Neural progenitor cell (in vitro differentiated cells): ENCODE data around the gene PYM1. TPM values are rescaled to one million over a fixed set of nuclear protein-coding genes. Genes with fewer than 3 reads are reported as not detected.

Source experiments
- DNase-seq: peaks from one replicate; pipeline ENCODE4 v3.0.0-alpha.2; 2016; ENCODE audit warnings: low spot score
- H2AFZ ChIP-seq: fragments of 200-600 bp; sonication (generic); replicated peaks from 2 replicates; pipeline ENCODE4 v1.6.1; 2016; ENCODE audit warnings: antibody characterized with exemption
- H3F3A ChIP-seq: fragments of 200-600 bp; sonication (generic); 2 replicates; pipeline ENCODE4 v1.6.1; 2016; ENCODE audit warnings: antibody characterized with exemption, low read depth
- H3K27ac ChIP-seq: fragments of 200-600 bp; sonication (generic); 2 replicates; pipeline ENCODE4 v1.5.1; 2016; ENCODE audit warnings: mild to moderate bottlenecking
- H3K27me3 ChIP-seq: fragments of 200-600 bp; sonication (generic); 2 replicates; pipeline ENCODE4 v1.6.1; 2016; ENCODE audit warnings: mild to moderate bottlenecking, moderate library complexity
- H3K36me3 ChIP-seq: fragments of 200-600 bp; sonication (generic); 2 replicates; pipeline ENCODE4 v1.5.1; 2016
- H3K4me1 ChIP-seq: fragments of 200-600 bp; sonication (generic); 2 replicates; pipeline ENCODE4 v1.6.1; 2016; ENCODE audit warnings: mixed run types
- H3K4me2 ChIP-seq: fragments of 200-600 bp; sonication (generic); 2 replicates; pipeline ENCODE4 v1.6.1; 2016
- H3K4me3 ChIP-seq: fragments of 200-600 bp; sonication (generic); 2 replicates; pipeline ENCODE4 v1.5.1; 2016
- H3K79me2 ChIP-seq: fragments of 200-600 bp; sonication (generic); 2 replicates; pipeline ENCODE4 v1.6.1; 2016; ENCODE audit warnings: low read depth
- H3K9ac ChIP-seq: fragments of 200-600 bp; sonication (generic); 2 replicates; pipeline ENCODE4 v1.6.1; 2016
- H3K9me3 ChIP-seq: fragments of 200-600 bp; sonication (generic); 2 replicates; pipeline ENCODE4 v1.5.1; 2016; ENCODE audit warnings: low read depth
- H4K20me1 ChIP-seq: fragments of 200-600 bp; sonication (generic); 2 replicates; pipeline ENCODE4 v1.6.1; 2016; ENCODE audit warnings: low read depth
- H3K27ac Mint-ChIP-seq: 3 replicates; pipeline ENCODE4 v1.8.0; 2021; ENCODE audit warnings: mixed read lengths
- H3K27me3 Mint-ChIP-seq: 2 replicates; pipeline ENCODE4 v1.8.0; 2022; ENCODE audit warnings: low read depth, mild to moderate bottlenecking, inconsistent platforms, moderate library complexity, mixed read lengths; ENCODE audit not compliant: insufficient read depth
- H3K36me3 Mint-ChIP-seq: 3 replicates; pipeline ENCODE4 v1.8.0; 2021; ENCODE audit warnings: mixed read lengths
- H3K4me1 Mint-ChIP-seq: 3 replicates; pipeline ENCODE4 v1.8.0; 2021; ENCODE audit warnings: mixed read lengths
- H3K4me3 Mint-ChIP-seq: 3 replicates; pipeline ENCODE4 v1.8.0; 2021; ENCODE audit warnings: mild to moderate bottlenecking, moderate library complexity, mixed read lengths
- H3K9me3 Mint-ChIP-seq: 3 replicates; pipeline ENCODE4 v1.8.0; 2020; ENCODE audit warnings: mixed read lengths
- CTCF ChIP-seq: fragments of 200-600 bp; sonication (generic); IDR thresholded peaks from 2 replicates; pipeline ENCODE4 v1.5.1; 2017; ENCODE audit warnings: antibody characterized with exemption, mild to moderate bottlenecking
- EZH2 ChIP-seq: fragments of 200-600 bp; sonication (generic); IDR thresholded peaks from 2 replicates; pipeline ENCODE4 v1.6.1; 2017; ENCODE audit warnings: antibody characterized with exemption, mild to moderate bottlenecking, moderate library complexity
- EZH2phosphoT487 ChIP-seq: fragments of 200-600 bp; sonication (generic); IDR thresholded peaks from 2 replicates; pipeline ENCODE4 v1.6.1; 2017; ENCODE audit warnings: antibody characterized with exemption
- total RNA-seq: library from RNA; depleted of rRNA; stranded (reverse); fragments of >200 nt; gene quantifications from 2 replicates; pipeline ENCODE4 v1.2.3, GENCODE V29; 2015; ENCODE audit warnings: low replicate concordance

Gene PYM1
- total RNA-seq, 1 donor from 2014 or later = 44.6 TPM

GRCh38 chr12:55901881-55902490 lies 25.7 kb downstream of the PYM1 start:
- H3K9me3 Mint-ChIP-seq = no peaks in the 10 kb centered on the region
- no peak for DNase-seq
- peaks cover 15% of the 10 kb centered on the region for H3K36me3 Mint-ChIP-seq

GRCh38 chr12:55899082-55899481 lies 28.6 kb downstream of the PYM1 start:
- H3K27ac Mint-ChIP-seq = peak overlapping the region; percentile 29
- peaks cover 15% of the 10 kb centered on the region for H3K36me3 Mint-ChIP-seq

More at GRCh38 chr12:55901881-55902490, 25.7 kb downstream of the PYM1 start:
- Histone ChIP-seq H3K4me3 (no peak overlapping the region), H3K9me3 (no peaks in the 10 kb centered on the region), H3K27ac (no peak overlapping the region), H3K27me3 (no peaks in the 10 kb centered on the region), H3K79me2 (peaks cover 27% of the 10 kb centered on the region), H2AFZ (no peak overlapping the region), H3K9ac (no peak overlapping the region), H3K4me2 (no peak overlapping the region), H3K36me3 (no peaks in the 10 kb centered on the region), H3F3A (peaks cover 10% of the 10 kb centered on the region), H3K4me1 (no peaks in the 10 kb centered on the region), H4K20me1 (peaks cover 4% of the 10 kb centered on the region)
- no peaks in the 10 kb centered on the region for H3K27me3 Mint-ChIP-seq
- H3K4me3 Mint-ChIP-seq = no peak overlapping the region
- no peaks in the 10 kb centered on the region for H3K4me1 Mint-ChIP-seq
- TF ChIP-seq CTCF = no peak
- no peak for TF ChIP-seq EZH2phosphoT487
- TF ChIP-seq EZH2 = no peak
- no peak overlapping the region for H3K27ac Mint-ChIP-seq

GRCh38 chr12:55893723-55894122 lies 34.0 kb downstream of the PYM1 start:
- H3K4me3 ChIP-seq = no peak overlapping the region
- H3K27me3 ChIP-seq = no peaks in the 10 kb centered on the region
- peaks cover 3% of the 10 kb centered on the region for H3F3A ChIP-seq
- no peaks in the 10 kb centered on the region for H3K9me3 ChIP-seq
- H3K36me3 Mint-ChIP-seq = no peaks in the 10 kb centered on the region
- no peak overlapping the region for H3K27ac ChIP-seq
- no peaks in the 10 kb centered on the region for H3K4me1 ChIP-seq
- H3K9ac ChIP-seq = no peak overlapping the region
- no peak for TF ChIP-seq EZH2
- no peak for TF ChIP-seq CTCF
- no peak for TF ChIP-seq EZH2phosphoT487
- no peaks in the 10 kb centered on the region for H4K20me1 ChIP-seq
- no peaks in the 10 kb centered on the region for H3K36me3 ChIP-seq
- H3K4me2 ChIP-seq = no peak overlapping the region
- no peak overlapping the region for H2AFZ ChIP-seq
- H3K9me3 Mint-ChIP-seq = no peaks in the 10 kb centered on the region
- no peaks in the 10 kb centered on the region for H3K79me2 ChIP-seq
- no peaks in the 10 kb centered on the region for H3K27me3 Mint-ChIP-seq
- H3K4me3 Mint-ChIP-seq = no peak overlapping the region
- no peaks in the 10 kb centered on the region for H3K4me1 Mint-ChIP-seq
- DNase-seq = no peak
- H3K27ac Mint-ChIP-seq = no peak overlapping the region

More at GRCh38 chr12:55899082-55899481, 28.6 kb downstream of the PYM1 start:
- DNase-seq = no peak
- Histone ChIP-seq H4K20me1 (no peaks in the 10 kb centered on the region), H3K9me3 (no peaks in the 10 kb centered on the region), H3K4me2 (no peak overlapping the region), H3K9ac (no peak overlapping the region), H3K27ac (peak overlapping the region; percentile 31), H2AFZ (no peak overlapping the region), H3K27me3 (no peaks in the 10 kb centered on the region), H3K36me3 (no peaks in the 10 kb centered on the region), H3K4me3 (no peak overlapping the region), H3F3A (peaks cover 10% of the 10 kb centered on the region), H3K79me2 (peaks cover 6% of the 10 kb centered on the region), H3K4me1 (no peaks in the 10 kb centered on the region)
- H3K9me3 Mint-ChIP-seq = no peaks in the 10 kb centered on the region
- H3K4me1 Mint-ChIP-seq = no peaks in the 10 kb centered on the region
- no peak overlapping the region for H3K4me3 Mint-ChIP-seq
- TF ChIP-seq CTCF (no peak), EZH2 (no peak), EZH2phosphoT487 (no peak)
- no peaks in the 10 kb centered on the region for H3K27me3 Mint-ChIP-seq
